ENCODE data around the gene NUP85.
"Not testable (repeated sequence)": the region's sequence is repeated elsewhere in the genome, so short reads cannot be mapped to it uniquely, and the experiment has no call there.

Gene NUP85

DNA sequence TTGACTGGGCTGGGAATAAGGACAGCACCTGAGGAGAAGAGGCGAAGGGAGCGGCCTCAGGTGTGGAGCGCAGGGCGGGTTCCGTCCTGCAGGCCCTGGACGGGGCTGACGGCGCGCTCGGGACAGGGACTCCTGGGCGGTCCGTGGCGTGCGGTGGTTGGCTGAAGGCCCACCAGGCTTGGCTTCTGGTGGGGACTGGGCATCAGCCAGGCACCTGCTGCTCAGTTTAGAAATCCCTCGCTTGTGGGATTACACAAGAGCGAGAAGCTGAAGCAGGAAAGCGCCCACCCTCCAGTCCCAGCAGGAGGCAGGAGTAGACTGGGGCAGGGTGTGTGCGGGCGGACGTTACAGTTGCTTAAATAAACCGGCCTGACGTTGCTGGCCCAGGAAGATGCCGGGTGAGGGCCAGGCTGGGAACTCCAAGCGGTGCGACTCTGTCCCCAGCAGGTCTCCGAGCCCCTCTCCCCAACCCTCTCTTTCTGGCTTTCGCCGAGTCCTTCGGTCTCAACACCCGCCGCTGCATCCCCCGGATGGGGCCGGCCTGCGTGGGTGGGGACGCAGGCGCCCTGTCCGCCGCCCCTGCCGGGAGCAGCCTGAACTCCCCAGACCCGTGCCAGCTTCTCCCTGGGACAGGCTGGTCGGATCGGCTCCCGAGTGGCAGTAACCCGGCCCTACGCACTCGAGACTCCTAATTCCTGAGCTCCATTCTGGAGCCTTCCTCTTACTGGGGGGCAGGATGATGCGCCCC lies 64.9 kb downstream of the NUP85 start:
- peak; percentile 79 for DNase-seq

DNA sequence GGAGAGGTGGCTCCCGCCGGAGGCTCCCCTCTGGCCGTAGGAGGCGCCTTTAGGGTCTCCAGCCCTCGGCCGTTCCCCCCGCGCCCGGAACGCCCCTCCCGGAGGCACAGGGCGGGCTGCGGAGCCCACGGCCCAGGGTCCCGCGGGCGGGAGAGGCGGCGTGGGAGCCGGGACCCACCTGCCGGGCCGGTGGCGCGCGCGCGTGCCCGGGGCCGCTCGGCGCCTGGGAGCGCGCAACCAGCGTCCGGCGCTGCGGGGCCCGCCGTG lies 65.4 kb downstream of the NUP85 start, which contains the start of gene MIF4GD:
TSS of gene MIF4GD (minus strand) at position 266 of the 267 bp plus-strand sequence. CDS start 1,036 bp downstream, outside the sequence.
- no peak for DNase-seq

DNA sequence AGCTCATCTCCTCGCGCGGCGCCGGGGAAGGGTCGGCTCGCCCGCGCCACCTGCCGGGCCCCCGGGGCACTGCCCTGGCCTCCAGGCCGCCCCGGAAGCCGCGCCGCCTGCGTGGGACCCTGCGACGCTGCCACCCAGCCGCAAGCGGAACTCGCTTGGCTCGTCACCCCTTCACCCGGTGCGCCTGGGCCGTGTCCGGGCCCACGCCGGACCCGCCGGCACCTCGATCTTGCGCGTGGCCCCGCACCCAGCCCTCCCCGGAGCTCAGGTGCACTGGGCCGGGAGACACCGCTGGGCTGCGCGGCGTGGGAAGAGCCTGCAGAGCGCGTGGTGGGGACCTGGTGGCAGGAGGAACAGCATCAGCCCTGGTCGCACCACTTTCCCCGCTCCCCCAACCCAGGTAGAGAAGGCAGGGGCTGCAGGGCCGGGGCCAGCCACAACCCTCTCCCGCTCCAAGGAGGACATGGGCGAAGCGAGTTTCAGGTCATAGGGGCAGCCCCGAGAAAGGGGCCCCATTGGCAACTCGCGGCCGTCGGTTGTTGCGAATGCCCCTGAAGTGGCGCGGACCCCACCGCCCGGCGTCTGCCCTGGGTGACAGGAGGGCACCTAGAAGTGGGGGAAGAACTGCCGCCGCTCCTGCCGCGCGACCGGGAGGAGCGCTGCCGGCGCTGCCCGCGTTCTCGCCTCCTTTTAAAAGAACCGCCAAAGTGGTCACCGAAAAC lies 65.9 kb downstream of the NUP85 start:
- peak; percentile 74 for DNase-seq

DNA sequence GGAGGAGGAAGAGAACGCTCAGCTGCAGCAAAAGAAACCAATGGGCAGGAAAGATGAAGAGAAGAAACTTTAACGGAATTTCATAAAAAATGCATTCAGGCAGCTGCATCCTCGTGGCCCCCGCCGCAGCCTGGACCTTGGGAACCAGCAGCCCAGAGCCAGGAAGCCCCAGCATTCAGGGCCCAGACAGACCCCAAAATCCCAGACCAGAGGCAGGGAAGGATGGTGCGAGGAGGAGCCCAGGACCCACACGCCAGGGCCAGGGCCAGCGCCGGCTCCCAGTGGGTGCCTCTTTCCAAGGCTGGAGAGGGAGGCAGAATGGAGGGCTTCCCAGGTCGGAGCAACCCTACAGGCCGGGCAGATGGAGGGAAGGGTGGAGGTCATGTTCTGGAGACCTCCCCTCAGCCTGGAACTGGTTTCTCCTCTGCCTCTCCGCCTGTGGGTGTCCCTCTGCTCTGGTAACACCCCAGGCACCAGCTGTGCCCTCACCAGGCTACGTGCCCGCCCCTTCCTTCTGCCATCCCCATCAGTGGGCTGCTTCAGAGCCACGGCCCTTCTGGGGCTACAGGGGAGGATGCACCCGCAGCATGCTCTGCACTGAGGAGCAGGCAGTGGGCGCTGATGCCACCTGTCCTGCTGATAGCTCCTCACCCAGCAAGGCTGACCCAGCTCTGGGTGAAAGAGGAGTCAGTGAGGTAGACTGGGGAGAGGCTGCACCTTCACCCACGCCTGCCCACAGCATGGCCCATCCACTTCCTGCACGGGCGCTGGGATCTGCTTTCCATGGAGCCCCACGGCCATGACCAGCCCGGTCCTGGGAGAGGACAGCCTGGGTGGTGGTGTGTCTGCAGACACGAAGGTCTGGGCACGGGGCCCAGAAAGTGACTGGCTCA lies 66.7 kb downstream of the NUP85 start:
- DNase-seq = peak; percentile 29

DNA sequence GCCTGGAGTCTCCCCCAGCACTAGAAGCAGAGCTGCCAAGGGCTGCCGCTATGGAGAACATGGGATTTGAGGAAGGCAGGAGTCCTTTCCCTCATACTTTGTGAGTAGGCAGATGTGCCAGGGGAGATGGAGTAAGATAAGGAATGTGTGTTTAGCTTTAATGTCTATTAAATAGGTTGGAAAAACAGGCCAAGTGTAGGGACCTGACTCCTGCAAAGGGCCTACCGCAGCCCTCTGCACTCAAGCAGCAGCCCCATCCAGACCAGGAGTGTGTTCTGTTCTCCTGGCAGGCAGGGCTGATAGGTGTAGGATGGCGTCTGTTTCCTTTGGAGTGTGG lies 67.3 kb downstream of the NUP85 start:
- no peak for DNase-seq

DNA sequence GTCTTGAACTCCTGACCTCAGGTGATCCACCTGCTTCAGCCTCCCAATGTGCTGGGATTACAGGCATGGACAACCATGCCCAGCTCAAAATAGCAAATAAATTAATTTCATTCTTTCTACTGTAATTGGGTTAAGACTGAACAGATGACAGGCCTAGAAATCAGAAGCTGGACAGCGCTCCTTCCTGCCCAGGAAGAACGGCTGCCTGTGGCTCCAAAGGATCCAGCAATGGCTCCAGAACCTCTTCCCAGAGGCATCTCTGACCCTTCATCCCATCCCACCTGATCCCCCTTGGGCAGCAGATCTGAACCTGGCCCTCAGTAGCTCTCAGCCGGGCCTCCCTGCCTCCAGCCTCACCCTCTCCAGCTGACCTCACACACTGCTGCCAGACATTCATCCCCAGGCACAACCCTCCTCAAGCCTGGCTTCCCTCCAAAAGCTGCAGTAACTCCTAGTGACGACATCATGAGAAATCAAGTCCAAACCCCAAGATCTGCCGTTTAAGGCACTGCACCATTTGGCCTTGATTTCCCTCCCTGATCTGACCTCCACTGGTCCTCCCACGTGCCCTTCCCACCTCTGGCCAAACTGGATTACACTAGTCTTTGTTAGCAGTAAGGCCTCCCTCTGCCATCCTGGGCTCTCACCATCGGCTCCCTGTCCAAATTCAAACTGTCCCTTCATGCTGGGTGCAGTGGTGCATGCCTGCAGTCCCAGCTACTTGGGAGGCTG lies 68.7 kb downstream of the NUP85 start:
- no peak for DNase-seq

DNA sequence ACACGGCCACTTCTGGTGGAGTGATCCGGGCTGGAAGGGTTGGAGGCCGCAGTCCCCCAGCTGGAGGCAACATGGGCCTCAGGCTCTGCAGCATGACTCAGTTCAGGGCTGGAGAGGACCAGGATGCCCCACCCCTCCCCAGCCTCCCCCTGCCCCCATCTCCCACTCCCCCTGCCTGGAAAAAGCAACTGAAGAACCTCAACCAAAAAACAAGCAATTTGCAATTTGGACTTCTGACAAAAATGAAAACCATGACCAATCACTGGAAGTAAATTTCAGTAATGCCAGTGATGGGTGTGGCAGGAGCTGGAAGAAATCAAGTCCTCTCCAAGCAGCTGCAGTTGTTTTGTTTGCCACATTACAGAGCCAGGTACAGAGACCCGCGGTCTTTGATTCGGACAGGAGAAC lies 72.2 kb downstream of the NUP85 start:
- no peak for DNase-seq

DNA sequence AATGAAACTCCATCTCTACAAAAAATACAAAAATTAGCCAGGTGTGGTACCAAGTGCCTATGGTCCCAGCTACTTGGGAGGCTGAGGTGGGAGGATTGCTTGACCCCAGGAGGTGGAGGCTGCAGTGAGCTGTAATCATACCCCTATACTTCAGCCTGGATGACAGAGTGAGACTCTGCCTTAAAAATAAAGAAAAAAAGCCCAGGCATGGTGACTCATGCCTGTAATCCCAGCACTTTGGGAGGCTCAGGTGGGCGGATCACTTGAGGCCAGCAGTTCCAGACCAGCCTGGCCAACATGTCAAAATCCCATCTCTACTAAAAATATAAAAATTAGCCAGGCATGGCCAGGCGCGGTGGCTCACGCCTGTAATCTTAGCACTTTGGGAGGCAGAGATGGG lies 74.7 kb downstream of the NUP85 start:
- not testable (repeated sequence) for DNase-seq

DNA sequence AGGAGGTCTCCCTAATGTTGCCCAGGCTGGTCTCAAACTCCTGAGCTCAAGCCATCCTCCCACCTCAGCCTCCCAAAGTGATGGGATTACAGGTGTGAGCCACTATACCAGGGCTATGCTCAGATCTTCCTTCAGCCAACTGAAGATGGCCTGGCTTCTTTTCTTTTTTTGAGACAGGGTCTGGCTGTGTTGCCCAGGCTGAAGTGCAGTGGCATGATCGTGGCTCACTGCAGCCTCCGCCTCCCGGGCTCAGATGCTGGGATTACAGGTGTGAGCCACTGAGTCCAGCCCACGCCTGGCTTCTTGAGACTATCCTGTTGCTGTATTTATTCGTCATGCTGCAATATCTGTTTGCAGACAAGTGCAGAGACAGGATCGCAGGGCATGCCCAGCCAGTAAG lies 79.6 kb downstream of the NUP85 start:
- no peak for DNase-seq

Measured in NCI-H2171 treated with DMSO at 0.1 percent for 48 hours (cell line).